Glutamatergic neuron (in vitro differentiated cells): ENCODE measurements around the gene LRRC47. TPM values are rescaled to one million over a fixed set of nuclear protein-coding genes. Genes with fewer than 3 reads are reported as not detected.
A peak's percentile ranks its signal among the peaks of the same experiment; 100 is the strongest.

Source experiments
- DNase-seq: peaks from one replicate; pipeline ENCODE4 v3.0.0; 2022
- H3K27ac Mint-ChIP-seq: one replicate; pipeline ENCODE4 v1.8.0; 2020; ENCODE audit warnings: mild to moderate bottlenecking, mixed read lengths, inconsistent platforms; ENCODE audit not compliant: unreplicated experiment
- H3K27me3 Mint-ChIP-seq: one replicate; pipeline ENCODE4 v1.8.0; 2020; ENCODE audit warnings: mild to moderate bottlenecking, moderate library complexity, mixed read lengths, inconsistent platforms; ENCODE audit not compliant: unreplicated experiment
- H3K36me3 Mint-ChIP-seq: one replicate; pipeline ENCODE4 v1.8.0; 2020; ENCODE audit warnings: mild to moderate bottlenecking, mixed read lengths, inconsistent platforms; ENCODE audit not compliant: unreplicated experiment
- H3K4me1 Mint-ChIP-seq: one replicate; pipeline ENCODE4 v1.8.0; 2020; ENCODE audit warnings: mild to moderate bottlenecking, low read depth, mixed read lengths, inconsistent platforms; ENCODE audit not compliant: unreplicated experiment
- H3K4me3 Mint-ChIP-seq: one replicate; pipeline ENCODE4 v1.8.0; 2020; ENCODE audit warnings: mild to moderate bottlenecking, mixed read lengths, inconsistent platforms; ENCODE audit not compliant: unreplicated experiment
- H3K9me3 Mint-ChIP-seq: one replicate; pipeline ENCODE4 v1.8.0; 2020; ENCODE audit warnings: mild to moderate bottlenecking, moderate library complexity, mixed read lengths, inconsistent platforms; ENCODE audit not compliant: unreplicated experiment
- CTCF ChIP-seq: fragments of 200-600 bp; sonication (generic); IDR thresholded peaks from one replicate; pipeline ENCODE4 v1.5.0; 2021; ENCODE audit not compliant: partially characterized antibody, unreplicated experiment
- total RNA-seq: library from RNA; stranded (reverse); fragmentation: NEBNext Ultra II Directional; extraction: Animal tissue kit (Norgen Biotek cat#: 25700); gene quantifications from one replicate; pipeline ENCODE4 v1.2.1, GENCODE V29; 2021; ENCODE audit not compliant: unreplicated experiment

LRRC47 gene
- total RNA-seq, 1 donor from 2014 or later, result 79.7 TPM

- DNase-seq, result peak; percentile 57
- H3K36me3 Mint-ChIP-seq, result no peaks in the 10 kb centered on the region
- no peak overlapping the region for H3K27ac Mint-ChIP-seq
- peaks cover 17% of the 10 kb centered on the region for H3K4me1 Mint-ChIP-seq
- H3K9me3 Mint-ChIP-seq, result peaks cover 6% of the 10 kb centered on the region
- H3K27me3 Mint-ChIP-seq, result peaks cover 6% of the 10 kb centered on the region
- TF ChIP-seq CTCF, result no peak
- H3K4me3 Mint-ChIP-seq, result no peak overlapping the region
Measured at GRCh38 chr1:3775490-3776230, 20.6 kb downstream of the LRRC47 start.

- Mint-ChIP-seq H3K27me3 (peaks cover 7% of the 10 kb centered on the region), H3K9me3 (peaks cover 6% of the 10 kb centered on the region), H3K36me3 (no peaks in the 10 kb centered on the region), H3K27ac (no peak overlapping the region), H3K4me1 (peaks cover 19% of the 10 kb centered on the region), H3K4me3 (peak overlapping the region; percentile 34)
- no peak for TF ChIP-seq CTCF
- DNase-seq, result no peak
Measured at GRCh38 chr1:3774946-3775489, 21.3 kb downstream of the LRRC47 start.

GRCh38 chr1:3774276-3774945 is 21.9 kb downstream of the LRRC47 start:
- H3K4me1 Mint-ChIP-seq, result peaks cover 15% of the 10 kb centered on the region
- no peak overlapping the region for H3K4me3 Mint-ChIP-seq
- no peaks in the 10 kb centered on the region for H3K36me3 Mint-ChIP-seq
- peak; percentile 38 for DNase-seq
- peaks cover 6% of the 10 kb centered on the region for H3K9me3 Mint-ChIP-seq
- no peak overlapping the region for H3K27ac Mint-ChIP-seq
- no peak for TF ChIP-seq CTCF
- H3K27me3 Mint-ChIP-seq, result peaks cover 7% of the 10 kb centered on the region

GRCh38 chr1:3773572-3774275 is 22.6 kb downstream of the LRRC47 start:
- no peaks in the 10 kb centered on the region for H3K36me3 Mint-ChIP-seq
- peaks cover 6% of the 10 kb centered on the region for H3K9me3 Mint-ChIP-seq
- peaks cover 12% of the 10 kb centered on the region for H3K4me1 Mint-ChIP-seq
- no peak for TF ChIP-seq CTCF
- DNase-seq, result peak; percentile 33
- H3K27ac Mint-ChIP-seq, result no peak overlapping the region
- no peak overlapping the region for H3K4me3 Mint-ChIP-seq
- H3K27me3 Mint-ChIP-seq, result peaks cover 7% of the 10 kb centered on the region
